Cerebellar cortex (tissue), 1 donor: ENCODE results near the gene USE1.
A peak's percentile ranks its signal among the peaks of the same experiment; 100 is the strongest.

Source experiments
- DNase-seq: peaks from one replicate; pipeline ENCODE4 v3.0.0-alpha.2; 2015; ENCODE audit warnings: low spot score

The USE1 gene

GRCh38 chr19:17205237-17206140, 9.7 kb upstream of the USE1 start:
- peak; percentile 68 for DNase-seq

DNA sequence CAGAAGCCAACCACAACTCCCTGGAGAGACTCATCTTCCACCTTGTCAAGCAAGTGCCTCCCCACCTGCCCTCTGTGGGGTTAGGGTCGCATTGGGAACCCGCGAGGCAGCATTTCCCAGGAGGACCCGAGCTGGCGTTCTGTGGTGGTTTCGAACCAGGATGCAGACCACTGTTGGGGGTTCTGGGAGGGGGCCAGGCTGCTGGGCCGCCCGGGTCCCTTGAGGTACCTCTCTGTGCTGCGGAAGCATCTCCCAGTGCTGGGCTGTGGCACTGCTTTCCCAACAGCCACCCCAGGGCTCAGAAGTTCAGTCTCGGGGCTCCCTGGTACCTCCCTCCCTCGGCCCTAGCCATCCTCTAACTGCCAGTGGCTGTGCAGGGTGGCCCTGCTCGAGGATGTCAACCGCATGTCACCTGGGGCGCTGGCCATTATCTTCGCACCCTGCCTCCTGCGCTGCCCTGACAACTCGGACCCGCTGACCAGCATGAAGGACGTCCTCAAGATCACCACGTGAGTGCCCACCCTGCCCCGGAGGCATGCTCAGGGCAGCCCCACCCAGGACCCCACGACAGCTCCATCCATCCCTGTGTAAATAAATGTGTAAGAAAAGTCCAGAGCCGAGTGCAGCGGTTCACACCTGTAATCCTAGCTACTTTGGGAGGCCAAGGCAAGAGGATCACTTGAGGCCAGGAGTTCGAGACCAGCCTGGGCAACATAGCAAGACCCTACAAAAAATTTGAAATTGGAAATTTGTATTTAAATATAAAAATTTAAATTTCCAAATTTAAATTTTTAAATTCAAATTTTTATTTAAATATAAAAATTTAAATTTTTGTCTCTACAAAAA, 8.2 kb upstream of the USE1 start:
- no peak for DNase-seq

DNA sequence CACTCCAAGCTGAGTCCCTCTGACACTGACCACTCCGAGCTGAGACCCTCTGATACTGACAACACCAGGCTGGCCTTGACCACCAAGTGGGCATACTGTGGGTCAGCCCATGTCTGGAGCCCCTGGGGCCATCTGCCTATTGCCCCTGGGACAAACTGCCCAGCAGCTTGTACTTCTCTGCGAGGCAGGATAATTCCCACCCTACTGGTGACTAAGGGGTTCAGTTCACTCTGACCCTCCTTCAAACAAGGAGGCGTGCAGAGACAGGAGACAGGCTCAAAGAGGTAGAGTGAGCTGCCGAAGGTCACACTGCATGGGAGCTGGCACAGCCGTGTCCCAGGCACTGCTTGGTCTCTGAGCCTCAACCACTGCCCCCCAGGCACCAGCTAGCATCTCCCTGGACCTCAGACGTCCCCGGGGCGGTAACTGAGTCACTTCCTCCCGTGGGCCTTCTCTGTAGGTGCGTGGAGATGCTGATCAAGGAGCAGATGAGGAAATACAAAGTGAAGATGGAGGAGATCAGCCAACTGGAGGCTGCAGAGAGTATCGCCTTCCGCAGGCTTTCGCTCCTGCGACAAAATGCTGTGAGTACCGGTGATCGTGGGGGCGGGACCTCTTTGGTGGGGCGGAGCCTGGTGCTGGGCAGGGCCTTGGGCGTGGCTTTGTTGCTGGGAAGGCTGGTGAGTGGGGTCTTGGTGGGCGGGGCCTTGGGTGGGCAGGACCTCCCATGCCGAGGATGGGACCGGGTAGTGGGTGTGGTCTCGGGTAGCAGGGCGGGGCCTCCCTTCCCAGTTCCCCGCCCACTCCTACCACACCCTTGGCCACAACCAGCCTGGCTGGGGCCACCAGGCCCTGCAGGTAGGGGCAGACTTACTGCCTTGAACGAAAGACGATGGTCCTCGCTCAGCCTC, 5.8 kb upstream of the USE1 start:
- peak; percentile 75 for DNase-seq

DNA sequence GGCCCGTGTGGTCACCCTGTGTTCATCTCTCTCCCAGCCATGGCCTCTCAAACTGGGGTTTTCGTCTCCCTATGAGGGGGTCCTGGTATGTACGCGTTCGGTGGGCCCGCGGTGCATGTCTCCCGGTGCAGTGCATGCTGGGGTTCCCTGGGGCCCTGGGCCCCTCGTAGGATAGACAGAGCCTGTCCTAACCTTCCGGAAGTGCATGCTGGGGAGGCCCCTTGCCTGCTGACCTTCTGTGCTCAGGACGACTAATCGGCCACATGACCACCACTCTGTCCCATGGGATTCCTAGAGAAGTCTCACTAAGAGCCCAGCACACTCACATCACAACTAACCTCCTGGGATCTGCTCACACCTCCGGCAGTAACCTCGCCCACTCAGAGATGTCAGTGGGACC, 4.9 kb upstream of the USE1 start:
- DNase-seq = no peak

GRCh38 chr19:17211547-17212446, 3.4 kb upstream of the USE1 start:
- no peak for DNase-seq

GRCh38 chr19:17213334-17213733, 1.8 kb upstream of the USE1 start:
- DNase-seq = no peak

DNA sequence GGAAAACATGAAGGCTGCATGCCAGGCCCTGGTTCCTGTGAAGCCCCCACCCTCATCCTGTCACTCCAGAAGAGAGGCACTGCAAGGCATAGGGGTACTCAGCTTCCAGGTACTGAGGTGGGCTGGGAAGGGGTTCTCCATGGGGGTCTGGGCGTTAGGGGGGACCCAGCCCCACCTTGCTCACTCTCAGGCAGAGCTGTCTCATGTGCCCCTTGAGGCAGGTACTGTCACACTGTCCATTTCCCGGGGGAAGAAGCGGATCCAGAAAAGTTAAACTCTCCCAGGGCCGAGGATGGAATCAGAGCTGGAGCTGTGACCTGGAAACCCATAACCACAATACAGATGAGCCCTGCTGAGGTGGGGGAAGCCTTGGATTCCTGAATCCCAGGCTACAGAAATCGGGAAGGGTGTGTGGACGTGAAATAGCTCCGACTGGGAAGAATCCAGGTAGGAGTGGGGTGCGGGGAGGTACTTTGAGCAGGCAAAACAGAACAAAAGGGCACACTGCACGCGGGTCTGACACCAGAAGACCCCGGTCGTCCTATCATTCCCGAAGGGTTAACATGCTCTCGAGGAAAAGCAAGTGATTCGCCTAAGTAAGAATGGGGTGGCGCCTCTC, 540 bp upstream of the USE1 start:
- no peak for DNase-seq

GRCh38 chr19:17216058-17216670, 1.0 kb downstream of the USE1 start:
- no peak for DNase-seq

- DNase-seq = no peak
Observed at GRCh38 chr19:17219286-17219685, 4.1 kb downstream of the USE1 start.

GRCh38 chr19:17220207-17220758, 5.1 kb downstream of the USE1 start:
- no peak for DNase-seq

DNA sequence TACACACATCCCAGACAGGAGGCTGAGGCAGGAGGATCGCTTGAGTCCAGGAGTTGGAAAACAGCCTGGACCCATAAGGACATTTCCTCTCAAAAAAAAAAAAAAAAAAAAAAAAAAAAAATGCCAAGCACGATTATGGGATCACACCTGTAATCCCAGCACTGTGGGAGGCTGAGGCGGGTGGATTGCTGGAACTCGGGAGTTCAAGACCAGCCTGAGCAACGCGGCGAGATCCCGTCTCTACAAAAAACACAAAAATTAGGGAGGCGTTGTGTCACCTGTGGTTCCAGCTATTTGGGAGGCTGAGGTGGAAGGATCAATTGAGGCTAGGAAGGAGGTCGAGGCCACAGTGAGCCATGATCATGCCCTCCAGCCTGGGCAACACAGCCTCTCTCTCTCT, 9.9 kb downstream of the USE1 start:
- DNase-seq = no peak

DNA sequence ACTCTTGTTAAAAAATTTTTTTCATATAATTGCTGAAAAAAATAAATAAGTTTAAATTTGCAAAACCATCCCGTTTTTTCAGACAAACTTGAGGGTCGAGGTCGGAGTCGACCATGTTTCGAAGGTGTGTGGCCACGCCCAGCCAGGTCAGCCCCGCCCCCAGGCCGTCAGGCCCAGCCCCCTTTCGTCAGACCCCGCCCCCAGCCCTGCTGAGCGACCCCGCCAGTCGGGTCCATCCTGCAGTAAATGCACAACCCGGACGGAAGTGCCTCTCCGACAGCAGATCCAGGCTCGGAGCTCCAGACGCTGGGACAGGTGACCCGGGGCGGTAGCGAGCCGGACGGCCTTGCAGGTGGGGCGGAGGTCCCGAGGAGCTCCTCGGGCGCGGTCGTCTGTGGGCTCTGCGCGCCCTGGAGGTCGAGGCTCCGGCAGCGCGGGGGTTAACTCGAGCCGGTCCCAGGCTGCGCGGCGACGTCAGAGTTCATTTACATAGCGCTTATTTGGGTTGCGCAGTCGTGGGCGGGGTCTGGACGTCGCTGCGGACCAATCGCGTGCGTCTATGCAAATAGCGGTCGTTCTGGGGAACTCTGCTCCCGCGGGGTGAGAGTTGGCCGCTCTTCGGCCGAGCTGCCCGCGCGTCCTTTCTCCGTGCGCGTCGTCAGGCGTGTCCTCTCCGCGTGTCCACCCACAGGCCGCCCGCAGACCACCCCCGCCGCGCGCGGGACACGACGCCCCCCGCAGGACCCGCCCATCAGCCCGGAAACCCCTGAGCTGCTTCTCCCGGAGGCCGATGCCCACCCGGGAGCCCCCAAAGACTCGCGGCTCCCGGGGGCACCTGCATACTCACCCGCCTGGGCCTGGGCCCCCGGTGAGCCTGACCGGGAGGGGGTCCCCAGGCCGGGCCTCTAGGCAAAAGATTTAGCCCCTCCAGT, 11.1 kb downstream of the USE1 start, which contains the start of gene OCEL1:
Gene OCEL1 (plus strand): TSS at position 225 of the 932 bp plus-strand sequence. CDS start 22 bp downstream, at position 247.
- peak; percentile 99 for DNase-seq

GRCh38 chr19:17227798-17228367, 12.7 kb downstream of the USE1 start:
- no peak for DNase-seq

DNA sequence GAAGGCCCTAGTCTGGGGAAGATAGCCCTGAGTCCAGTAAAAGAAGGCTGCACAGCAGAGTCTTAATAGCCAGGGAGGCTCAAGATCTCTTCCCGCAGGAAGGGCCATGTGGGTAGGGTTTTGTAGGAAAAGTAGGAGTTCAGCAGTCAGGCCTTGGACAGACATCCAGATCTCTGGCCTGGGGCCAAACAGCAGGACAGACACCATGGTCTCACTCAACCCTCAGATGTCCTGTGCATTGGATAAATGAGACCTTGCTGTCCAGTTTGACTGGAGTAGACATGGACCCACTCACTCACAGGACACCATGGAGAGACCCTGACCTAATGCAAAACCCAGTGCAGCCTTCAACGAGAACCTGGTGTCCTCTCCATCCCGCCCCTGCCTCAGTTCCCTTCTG, 14.7 kb downstream of the USE1 start:
- DNase-seq = no peak

DNA sequence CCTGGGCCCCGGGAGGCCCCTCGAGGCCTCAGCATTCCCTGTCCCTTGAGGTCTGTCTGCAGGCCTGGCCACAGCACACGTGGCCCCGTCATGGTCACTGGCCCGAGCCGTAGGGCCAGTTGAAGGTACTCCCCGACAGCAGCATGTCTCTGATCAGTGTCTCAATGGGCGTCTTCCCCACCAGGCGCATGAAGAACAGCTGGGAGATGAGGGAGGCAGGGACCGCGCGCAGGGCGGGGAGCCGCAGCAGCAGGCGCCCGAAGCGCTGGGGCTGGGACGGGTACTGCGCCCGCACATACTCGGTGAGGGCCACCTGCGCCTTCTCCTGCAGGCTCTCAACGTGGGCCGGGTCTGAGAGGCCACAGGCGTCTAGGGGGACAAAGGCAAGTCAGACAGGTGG, 17.1 kb downstream of the USE1 start:
- no peak for DNase-seq

- peak; percentile 71 for DNase-seq
Observed at GRCh38 chr19:17234911-17235299, 19.7 kb downstream of the USE1 start.

DNA sequence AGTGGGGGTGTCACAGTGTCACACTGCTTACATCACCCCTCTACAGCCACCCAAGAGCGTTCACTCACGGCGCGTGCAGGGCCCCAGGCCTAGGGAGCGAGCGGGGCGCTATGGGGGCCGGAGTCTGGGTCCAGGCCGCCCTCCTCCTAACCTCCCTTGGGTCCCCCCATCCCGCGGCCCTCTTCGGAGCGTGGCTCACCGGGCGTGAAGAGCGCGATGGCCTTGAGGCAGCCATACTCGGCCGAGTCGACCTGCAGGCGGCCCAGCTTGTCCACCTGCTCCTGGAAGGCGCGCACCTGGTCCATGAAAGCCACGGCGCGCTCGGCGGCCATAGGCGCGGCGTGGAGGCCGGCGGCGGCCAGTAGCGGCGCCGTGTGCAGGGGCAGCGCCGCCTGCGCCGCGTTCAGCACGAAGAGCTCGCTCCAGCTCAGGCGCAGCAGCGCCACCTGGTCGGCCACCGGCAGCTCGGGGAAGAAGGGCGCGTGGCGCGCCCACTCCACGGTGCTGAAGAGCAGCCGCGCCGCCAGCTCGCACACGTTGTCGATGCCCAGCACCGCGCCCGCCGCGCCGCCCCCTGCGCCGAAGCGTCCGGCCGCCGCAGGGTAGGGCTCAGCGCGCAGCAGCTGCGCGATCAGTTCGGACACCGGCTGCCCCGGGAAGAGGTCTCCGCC, 20.3 kb downstream of the USE1 start:
- peak; percentile 71 for DNase-seq
